Type B pancreatic cell (in vitro differentiated cells): ENCODE data around the gene COP1. TPM values are rescaled to one million over a fixed set of nuclear protein-coding genes. Genes with fewer than 3 reads are reported as not detected.
"Not testable (repeated sequence)": the region's sequence is repeated elsewhere in the genome, so short reads cannot be mapped to it uniquely, and the experiment has no call there.

Source experiments
- DNase-seq: peaks from one replicate; pipeline ENCODE4 v3.0.0; 2021; ENCODE audit warnings: mixed read lengths; ENCODE audit not compliant: unreplicated experiment; ENCODE audit errors: extremely low spot score
- H3K27ac Mint-ChIP-seq: 2 replicates; pipeline ENCODE4 v1.8.0; 2021; ENCODE audit warnings: mild to moderate bottlenecking, mixed read lengths
- H3K27me3 Mint-ChIP-seq: 2 replicates; pipeline ENCODE4 v1.8.0; 2021; ENCODE audit warnings: mixed read lengths
- H3K36me3 Mint-ChIP-seq: 2 replicates; pipeline ENCODE4 v1.8.0; 2021; ENCODE audit warnings: mixed read lengths
- H3K4me1 Mint-ChIP-seq: one replicate; pipeline ENCODE4 v1.8.0; 2021; ENCODE audit warnings: mixed read lengths; ENCODE audit not compliant: unreplicated experiment
- H3K4me3 Mint-ChIP-seq: 2 replicates; pipeline ENCODE4 v1.8.0; 2021; ENCODE audit warnings: mild to moderate bottlenecking, mixed read lengths
- H3K9me3 Mint-ChIP-seq: 2 replicates; pipeline ENCODE4 v1.8.0; 2021; ENCODE audit warnings: mixed read lengths
- total RNA-seq: library from RNA; stranded (reverse); gene quantifications from 2 replicates; pipeline ENCODE4 v1.2.1, GENCODE V29; 2021; ENCODE audit warnings: low replicate concordance
- TF ChIP-seq, protein P1 (sequence below): fragments of 200-600 bp; sonication (generic); conservative IDR thresholded peaks from 2 replicates; pipeline ENCODE4 v1.5.0; 2021; ENCODE audit warnings: antibody characterized with exemption, mild to moderate bottlenecking

Gene COP1
- total RNA-seq, 1 donor from 2014 or later, result 43.9 TPM

GRCh38 chr1:176017722-176018121 lies 189.4 kb downstream of the COP1 start:
- Mint-ChIP-seq H3K27ac (no peak overlapping the region), H3K36me3 (peaks cover 13% of the 10 kb centered on the region), H3K4me1 (no peaks in the 10 kb centered on the region), H3K9me3 (no peaks in the 10 kb centered on the region), H3K27me3 (no peaks in the 10 kb centered on the region), H3K4me3 (no peak overlapping the region)
- no peak for DNase-seq
- TF ChIP-seq, protein P1, sequence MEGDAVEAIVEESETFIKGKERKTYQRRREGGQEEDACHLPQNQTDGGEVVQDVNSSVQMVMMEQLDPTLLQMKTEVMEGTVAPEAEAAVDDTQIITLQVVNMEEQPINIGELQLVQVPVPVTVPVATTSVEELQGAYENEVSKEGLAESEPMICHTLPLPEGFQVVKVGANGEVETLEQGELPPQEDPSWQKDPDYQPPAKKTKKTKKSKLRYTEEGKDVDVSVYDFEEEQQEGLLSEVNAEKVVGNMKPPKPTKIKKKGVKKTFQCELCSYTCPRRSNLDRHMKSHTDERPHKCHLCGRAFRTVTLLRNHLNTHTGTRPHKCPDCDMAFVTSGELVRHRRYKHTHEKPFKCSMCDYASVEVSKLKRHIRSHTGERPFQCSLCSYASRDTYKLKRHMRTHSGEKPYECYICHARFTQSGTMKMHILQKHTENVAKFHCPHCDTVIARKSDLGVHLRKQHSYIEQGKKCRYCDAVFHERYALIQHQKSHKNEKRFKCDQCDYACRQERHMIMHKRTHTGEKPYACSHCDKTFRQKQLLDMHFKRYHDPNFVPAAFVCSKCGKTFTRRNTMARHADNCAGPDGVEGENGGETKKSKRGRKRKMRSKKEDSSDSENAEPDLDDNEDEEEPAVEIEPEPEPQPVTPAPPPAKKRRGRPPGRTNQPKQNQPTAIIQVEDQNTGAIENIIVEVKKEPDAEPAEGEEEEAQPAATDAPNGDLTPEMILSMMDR, result no peak

DNA sequence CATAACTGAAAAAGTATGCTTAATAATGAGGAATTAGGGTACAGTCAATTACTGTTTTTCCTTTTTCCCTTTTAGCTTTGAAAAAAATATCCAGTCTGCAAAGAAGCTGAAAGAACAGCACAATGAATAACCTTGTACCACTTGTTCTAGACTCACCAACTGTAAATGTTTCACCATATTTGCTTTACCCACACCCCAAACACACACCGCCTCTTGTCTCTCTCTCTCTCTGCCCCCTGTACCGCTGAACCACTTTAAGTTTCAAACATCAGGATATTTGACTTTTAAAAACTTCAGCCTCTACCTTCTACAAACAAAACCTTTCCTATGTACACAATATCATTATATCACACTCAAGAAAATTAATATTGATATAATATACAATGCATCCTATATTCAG lies 197.1 kb downstream of the COP1 start:
- DNase-seq, result no peak
- Mint-ChIP-seq H3K27ac (no peak overlapping the region), H3K4me1 (no peaks in the 10 kb centered on the region), H3K4me3 (no peak overlapping the region), H3K9me3 (no peaks in the 10 kb centered on the region), H3K27me3 (no peaks in the 10 kb centered on the region), H3K36me3 (peaks cover 16% of the 10 kb centered on the region)
- TF ChIP-seq, protein P1, result no peak

GRCh38 chr1:176007756-176008389 lies 199.2 kb downstream of the COP1 start:
- DNase-seq, H3K9me3 Mint-ChIP-seq, H3K4me1 Mint-ChIP-seq, H3K27me3 Mint-ChIP-seq, H3K4me3 Mint-ChIP-seq, H3K27ac Mint-ChIP-seq: not testable (repeated sequence)
- peaks cover 14% of the 10 kb centered on the region for H3K36me3 Mint-ChIP-seq

- not testable (repeated sequence) for H3K27me3 Mint-ChIP-seq, H3K4me1 Mint-ChIP-seq, H3K9me3 Mint-ChIP-seq, H3K4me3 Mint-ChIP-seq, H3K27ac Mint-ChIP-seq, DNase-seq
- H3K36me3 Mint-ChIP-seq, result peaks cover 22% of the 10 kb centered on the region
These were observed 212.4 kb downstream of the COP1 start for GRCh38 chr1:175994660-175995059.

DNA sequence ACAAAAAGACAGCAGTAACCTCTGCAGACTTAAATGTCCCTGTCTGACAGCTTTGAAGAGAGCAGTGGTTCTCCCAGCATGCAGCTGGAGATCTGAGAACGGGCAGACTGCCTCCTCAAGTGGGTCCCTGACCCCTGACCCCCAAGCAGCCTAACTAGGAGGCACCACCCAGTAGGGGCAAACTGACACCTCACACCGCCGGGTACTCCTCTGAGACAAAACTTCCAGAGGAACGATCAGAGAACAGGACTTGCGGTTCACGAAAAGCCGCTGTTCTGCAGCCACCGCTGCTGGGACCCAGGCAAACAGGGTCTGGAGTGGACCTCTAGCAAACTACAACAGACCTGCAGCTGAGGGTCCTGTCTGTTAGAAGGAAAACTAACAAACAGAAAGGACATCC lies 214.3 kb downstream of the COP1 start:
- H3K4me3 Mint-ChIP-seq, H3K9me3 Mint-ChIP-seq, H3K27me3 Mint-ChIP-seq: not testable (repeated sequence)

DNA sequence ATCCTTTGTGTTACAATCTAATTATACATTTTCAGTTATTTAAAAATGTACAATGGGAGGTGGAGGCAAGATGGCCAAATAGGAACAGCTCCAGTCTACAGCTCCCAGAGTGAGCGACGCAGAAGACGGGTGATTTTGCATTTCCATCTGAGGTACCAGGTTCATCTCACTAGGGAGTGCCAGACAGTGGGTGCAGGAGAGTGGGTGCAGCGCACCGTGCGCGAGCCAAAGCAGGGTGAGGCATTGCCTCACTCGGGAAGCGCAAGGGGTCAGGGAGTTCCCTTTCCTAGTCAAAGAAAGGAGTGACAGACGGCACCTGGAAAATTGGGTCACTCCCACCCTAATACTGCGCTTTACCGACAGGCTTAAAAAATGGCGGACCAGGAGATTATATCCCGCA lies 214.9 kb downstream of the COP1 start:
- H3K4me1 Mint-ChIP-seq, H3K27me3 Mint-ChIP-seq, H3K27ac Mint-ChIP-seq, DNase-seq, H3K4me3 Mint-ChIP-seq, H3K9me3 Mint-ChIP-seq: not testable (repeated sequence)
- peaks cover 28% of the 10 kb centered on the region for H3K36me3 Mint-ChIP-seq

More for the DNA sequence above, 214.3 kb downstream of the COP1 start:
- peaks cover 27% of the 10 kb centered on the region for H3K36me3 Mint-ChIP-seq
- H3K4me1 Mint-ChIP-seq, H3K27ac Mint-ChIP-seq, DNase-seq: not testable (repeated sequence)

DNA sequence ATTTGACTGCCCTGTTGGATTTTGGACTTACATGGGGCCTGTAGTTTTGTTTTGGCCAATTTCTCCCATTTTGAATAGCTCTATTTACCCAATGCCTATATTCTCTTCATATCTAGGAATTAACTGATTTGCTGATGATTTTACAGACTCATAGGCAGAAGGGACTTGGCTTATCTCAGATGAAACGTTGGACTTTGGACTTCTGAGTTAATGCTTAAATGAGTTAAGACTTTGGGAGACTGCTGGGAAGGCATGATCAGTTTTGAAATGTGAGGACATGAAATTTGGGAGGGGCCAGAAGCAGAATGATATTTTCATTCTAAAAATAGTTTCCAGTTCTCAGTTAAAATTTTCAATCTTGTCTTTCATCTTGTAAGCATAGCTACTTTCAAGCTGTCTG lies 222.3 kb downstream of the COP1 start:
- TF ChIP-seq, protein P1, result no peak
- Mint-ChIP-seq H3K27me3 (no peaks in the 10 kb centered on the region), H3K4me1 (no peaks in the 10 kb centered on the region), H3K27ac (no peak overlapping the region), H3K9me3 (peaks cover 31% of the 10 kb centered on the region), H3K4me3 (no peak overlapping the region), H3K36me3 (peaks cover 61% of the 10 kb centered on the region)
- no peak for DNase-seq
